ENCODE results near the gene TNIK.

The TNIK gene

DNA sequence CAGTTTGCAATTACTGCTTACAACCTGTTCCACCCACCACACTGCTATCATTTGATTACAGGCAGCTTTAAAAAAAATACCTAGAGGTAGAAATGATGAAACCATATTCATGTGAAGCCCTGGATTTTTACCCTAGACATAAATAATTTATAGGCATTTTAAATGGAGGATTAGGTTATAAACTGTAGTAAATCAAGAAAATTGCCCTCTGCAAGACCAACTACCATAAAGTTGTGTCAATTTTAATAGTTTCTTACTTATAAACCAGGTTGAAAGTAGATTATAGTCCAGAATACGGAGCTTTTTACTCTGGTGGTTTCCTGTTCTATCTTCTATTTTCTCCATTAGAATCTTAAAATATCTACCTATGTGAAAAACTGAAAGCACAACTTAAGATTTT is 13.9 kb downstream of the TNIK start:
- Histone ChIP-seq H3K9me3 (ENCODE audit: insufficient read depth, low read depth, low read length) (no peaks in the 10 kb centered on the region), H3K79me2 (ENCODE audit: insufficient read depth, low read length) (peaks cover 82% of the 10 kb centered on the region)

DNA sequence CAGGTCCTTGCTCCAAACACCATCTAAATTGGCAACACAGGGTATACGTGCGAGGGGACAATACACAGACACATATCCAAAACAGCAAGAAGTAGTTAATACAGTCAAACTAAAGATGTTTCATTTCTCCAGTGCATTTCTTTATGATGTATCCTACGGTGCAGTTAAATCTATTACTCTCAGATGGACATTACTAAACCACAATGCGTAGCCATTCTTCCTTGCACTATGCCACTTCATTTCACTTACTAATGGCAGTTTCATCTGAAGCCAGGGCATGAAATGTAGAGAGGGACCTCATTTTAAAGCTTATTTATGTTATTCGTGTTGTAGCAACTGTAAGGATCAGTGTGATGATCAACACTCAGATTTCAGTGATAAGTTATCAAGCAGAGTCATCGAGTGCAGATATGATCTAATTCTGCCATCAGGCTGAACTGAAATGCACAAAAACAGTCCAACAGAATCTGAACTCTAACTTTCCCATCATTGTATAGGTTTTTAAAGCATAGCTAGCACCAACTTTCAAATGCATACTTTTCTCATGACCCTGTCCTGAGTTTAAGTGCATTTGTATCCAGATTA is 14.5 kb downstream of the TNIK start:
- H3K4me3 ChIP-seq (ENCODE audit: low read length, poor library complexity, severe bottlenecking) = peak overlapping the region; percentile 4
- peaks cover 49% of the 10 kb centered on the region for H3K4me1 ChIP-seq (ENCODE audit: insufficient read depth, low read length, poor library complexity, severe bottlenecking)
- no peaks in the 10 kb centered on the region for H3K9me2 ChIP-seq (replicated peaks; ENCODE audit: low read depth, low read length)
- H4K20me1 ChIP-seq (ENCODE audit: insufficient read depth, low read length, poor library complexity, severe bottlenecking) = peaks cover 38% of the 10 kb centered on the region
- no peak overlapping the region for H3K9ac ChIP-seq (ENCODE audit: low read depth, low read length, poor library complexity, severe bottlenecking)
- no peaks in the 10 kb centered on the region for H3K27me3 ChIP-seq (ENCODE audit: insufficient read depth, low read length, poor library complexity, severe bottlenecking)
- no peaks in the 10 kb centered on the region for H3K9me3 ChIP-seq (ENCODE audit: insufficient read depth, low read depth, low read length)
- H2AFZ ChIP-seq (ENCODE audit: low read length) = no peak overlapping the region
- peak overlapping the region; percentile 9 for H3K4me2 ChIP-seq (ENCODE audit: low read depth, low read length, poor library complexity, severe bottlenecking)
- no peaks in the 10 kb centered on the region for H3F3A ChIP-seq (ENCODE audit: low read depth)
- no peaks in the 10 kb centered on the region for H3K36me3 ChIP-seq (ENCODE audit: insufficient read depth, low read length)
- TF ChIP-seq CTCF (conservative IDR thresholded peaks at IDR 0.05; ENCODE audit: low read length) = no peak
- TF ChIP-seq EZH2phosphoT487 (IDR thresholded peaks at IDR 0.05; ENCODE audit: borderline replicate concordance) = no peak
- H3K79me2 ChIP-seq (ENCODE audit: insufficient read depth, low read length) = peaks cover 82% of the 10 kb centered on the region

More for the DNA sequence above, 13.9 kb downstream of the TNIK start:
- H3K4me2 ChIP-seq (ENCODE audit: low read depth, low read length, poor library complexity, severe bottlenecking) = peak overlapping the region; percentile 9
- H3K27me3 ChIP-seq (ENCODE audit: insufficient read depth, low read length, poor library complexity, severe bottlenecking) = no peaks in the 10 kb centered on the region
- H4K20me1 ChIP-seq (ENCODE audit: insufficient read depth, low read length, poor library complexity, severe bottlenecking) = peaks cover 35% of the 10 kb centered on the region
- H3K9me2 ChIP-seq (replicated peaks; ENCODE audit: low read depth, low read length) = no peaks in the 10 kb centered on the region
- TF ChIP-seq EZH2phosphoT487 (IDR thresholded peaks at IDR 0.05; ENCODE audit: borderline replicate concordance) (no peak), CTCF (conservative IDR thresholded peaks at IDR 0.05; ENCODE audit: low read length) (no peak)
- no peaks in the 10 kb centered on the region for H3K36me3 ChIP-seq (ENCODE audit: insufficient read depth, low read length)
- no peak overlapping the region for H3K9ac ChIP-seq (ENCODE audit: low read depth, low read length, poor library complexity, severe bottlenecking)
- no peak overlapping the region for H2AFZ ChIP-seq (ENCODE audit: low read length)
- no peaks in the 10 kb centered on the region for H3F3A ChIP-seq (ENCODE audit: low read depth)
- peak overlapping the region; percentile 4 for H3K4me3 ChIP-seq (ENCODE audit: low read length, poor library complexity, severe bottlenecking)
- H3K4me1 ChIP-seq (ENCODE audit: insufficient read depth, low read length, poor library complexity, severe bottlenecking) = peaks cover 49% of the 10 kb centered on the region

GRCh38 chr3:171444001-171444690 is 16.1 kb downstream of the TNIK start:
- no peak overlapping the region for H3K9ac ChIP-seq (ENCODE audit: low read depth, low read length, poor library complexity, severe bottlenecking)
- H3K27me3 ChIP-seq (ENCODE audit: insufficient read depth, low read length, poor library complexity, severe bottlenecking) = no peaks in the 10 kb centered on the region
- peak overlapping the region; percentile 4 for H3K4me2 ChIP-seq (ENCODE audit: low read depth, low read length, poor library complexity, severe bottlenecking)
- H3K36me3 ChIP-seq (ENCODE audit: insufficient read depth, low read length) = no peaks in the 10 kb centered on the region
- no peak overlapping the region for H2AFZ ChIP-seq (ENCODE audit: low read length)
- H3K4me3 ChIP-seq (ENCODE audit: low read length, poor library complexity, severe bottlenecking) = no peak overlapping the region
- no peak for TF ChIP-seq CTCF (conservative IDR thresholded peaks at IDR 0.05; ENCODE audit: low read length)
- TF ChIP-seq EZH2phosphoT487 (IDR thresholded peaks at IDR 0.05; ENCODE audit: borderline replicate concordance) = no peak
- H3K9me3 ChIP-seq (ENCODE audit: insufficient read depth, low read depth, low read length) = no peaks in the 10 kb centered on the region
- peaks cover 49% of the 10 kb centered on the region for H3K4me1 ChIP-seq (ENCODE audit: insufficient read depth, low read length, poor library complexity, severe bottlenecking)
- peaks cover 91% of the 10 kb centered on the region for H3K79me2 ChIP-seq (ENCODE audit: insufficient read depth, low read length)
- no peaks in the 10 kb centered on the region for H3F3A ChIP-seq (ENCODE audit: low read depth)
- peaks cover 44% of the 10 kb centered on the region for H4K20me1 ChIP-seq (ENCODE audit: insufficient read depth, low read length, poor library complexity, severe bottlenecking)
- H3K9me2 ChIP-seq (replicated peaks; ENCODE audit: low read depth, low read length) = no peaks in the 10 kb centered on the region

All from Loucy (cell line).